Mammary epithelial cell (primary cell): ENCODE measurements around the gene GABRB2.

ENCODE experiments used
- EZH2 ChIP-seq: IDR thresholded peaks from 2 replicates; pipeline ENCODE4 v1.6.1; 2012; ENCODE audit warnings: low read length, inconsistent platforms, borderline replicate concordance
- TF ChIP-seq, protein P1 (sequence below), 2 donors: IDR thresholded peaks in 1 of 2; conservative IDR thresholded peaks in 1 of 2; 2 replicates each; pipeline ENCODE4 v1.5.1; 2011 to 2012; ENCODE audit warnings: inconsistent platforms in 2 of 2, low read length in 2 of 2, mild to moderate bottlenecking in 2 of 2, control low read depth in 1 of 2, low read depth in 1 of 2; ENCODE audit not compliant: insufficient read depth in 1 of 2; ENCODE audit errors: extremely low read depth in 1 of 2

DNA sequence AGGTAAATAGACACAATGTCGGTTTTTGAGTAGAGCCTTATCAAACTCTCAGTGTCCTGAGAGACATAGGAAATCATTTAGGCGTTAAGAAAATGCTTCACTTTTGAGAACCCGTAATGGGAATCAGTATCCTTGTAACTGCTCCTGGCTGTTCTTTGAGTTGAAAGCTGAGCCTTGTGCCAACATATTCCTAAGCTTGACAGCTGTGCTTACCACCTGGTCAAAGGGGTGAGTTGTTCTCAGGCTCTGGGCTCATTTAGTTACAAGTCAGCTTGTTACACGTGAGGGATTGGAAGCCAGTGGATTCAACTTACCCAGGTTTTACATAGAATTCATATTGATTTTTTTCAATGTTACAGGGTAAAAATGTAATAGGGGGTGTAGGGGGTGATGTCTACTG, 145.9 kb downstream of the GABRB2 start:
- TF ChIP-seq, protein P1, sequence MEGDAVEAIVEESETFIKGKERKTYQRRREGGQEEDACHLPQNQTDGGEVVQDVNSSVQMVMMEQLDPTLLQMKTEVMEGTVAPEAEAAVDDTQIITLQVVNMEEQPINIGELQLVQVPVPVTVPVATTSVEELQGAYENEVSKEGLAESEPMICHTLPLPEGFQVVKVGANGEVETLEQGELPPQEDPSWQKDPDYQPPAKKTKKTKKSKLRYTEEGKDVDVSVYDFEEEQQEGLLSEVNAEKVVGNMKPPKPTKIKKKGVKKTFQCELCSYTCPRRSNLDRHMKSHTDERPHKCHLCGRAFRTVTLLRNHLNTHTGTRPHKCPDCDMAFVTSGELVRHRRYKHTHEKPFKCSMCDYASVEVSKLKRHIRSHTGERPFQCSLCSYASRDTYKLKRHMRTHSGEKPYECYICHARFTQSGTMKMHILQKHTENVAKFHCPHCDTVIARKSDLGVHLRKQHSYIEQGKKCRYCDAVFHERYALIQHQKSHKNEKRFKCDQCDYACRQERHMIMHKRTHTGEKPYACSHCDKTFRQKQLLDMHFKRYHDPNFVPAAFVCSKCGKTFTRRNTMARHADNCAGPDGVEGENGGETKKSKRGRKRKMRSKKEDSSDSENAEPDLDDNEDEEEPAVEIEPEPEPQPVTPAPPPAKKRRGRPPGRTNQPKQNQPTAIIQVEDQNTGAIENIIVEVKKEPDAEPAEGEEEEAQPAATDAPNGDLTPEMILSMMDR (conservative IDR thresholded peaks at IDR 0.05 in 1 of 2, IDR thresholded peaks at IDR 0.05 in 1 of 2; ENCODE audit: extremely low read depth in 1 of 2, insufficient read depth in 1 of 2, low read depth in 1 of 2, low read length in 2 of 2) = no peak
- no peak for TF ChIP-seq EZH2
